B cell (primary cell): Measurements from ENCODE around the gene VIL1.

ENCODE experiments used
- EZH2 ChIP-seq: IDR thresholded peaks from 2 replicates; pipeline ENCODE4 v1.6.1; 2012; ENCODE audit warnings: borderline replicate concordance, low read depth, mild to moderate bottlenecking, moderate library complexity, low read length; ENCODE audit not compliant: insufficient read depth, poor library complexity, severe bottlenecking
- TF ChIP-seq, protein P1 (sequence below): fragments of 200-600 bp; IDR thresholded peaks from one replicate; pipeline ENCODE4 v1.8.0; 2022; ENCODE audit warnings: antibody characterized with exemption, mild to moderate bottlenecking

DNA sequence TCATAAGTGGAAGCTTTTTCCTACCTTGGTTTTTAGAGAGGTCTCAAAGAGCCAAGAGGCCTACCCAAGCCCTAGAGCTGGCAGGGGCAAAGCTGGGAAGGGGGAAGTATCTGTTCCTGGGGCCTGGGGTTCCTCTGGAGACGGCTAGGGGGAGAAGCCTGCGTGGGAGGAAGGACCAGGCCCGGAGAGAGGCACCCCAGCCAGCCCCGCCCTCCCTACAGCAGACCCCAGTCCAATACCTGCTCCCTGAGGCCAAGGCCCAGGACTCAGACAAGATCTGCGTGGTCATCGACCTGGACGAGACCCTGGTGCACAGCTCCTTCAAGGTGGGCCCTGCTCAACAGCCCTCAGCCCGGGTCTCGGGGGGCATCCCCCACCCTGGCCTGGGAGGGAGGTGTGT, 17.0 kb upstream of the VIL1 start:
- TF ChIP-seq, protein P1, sequence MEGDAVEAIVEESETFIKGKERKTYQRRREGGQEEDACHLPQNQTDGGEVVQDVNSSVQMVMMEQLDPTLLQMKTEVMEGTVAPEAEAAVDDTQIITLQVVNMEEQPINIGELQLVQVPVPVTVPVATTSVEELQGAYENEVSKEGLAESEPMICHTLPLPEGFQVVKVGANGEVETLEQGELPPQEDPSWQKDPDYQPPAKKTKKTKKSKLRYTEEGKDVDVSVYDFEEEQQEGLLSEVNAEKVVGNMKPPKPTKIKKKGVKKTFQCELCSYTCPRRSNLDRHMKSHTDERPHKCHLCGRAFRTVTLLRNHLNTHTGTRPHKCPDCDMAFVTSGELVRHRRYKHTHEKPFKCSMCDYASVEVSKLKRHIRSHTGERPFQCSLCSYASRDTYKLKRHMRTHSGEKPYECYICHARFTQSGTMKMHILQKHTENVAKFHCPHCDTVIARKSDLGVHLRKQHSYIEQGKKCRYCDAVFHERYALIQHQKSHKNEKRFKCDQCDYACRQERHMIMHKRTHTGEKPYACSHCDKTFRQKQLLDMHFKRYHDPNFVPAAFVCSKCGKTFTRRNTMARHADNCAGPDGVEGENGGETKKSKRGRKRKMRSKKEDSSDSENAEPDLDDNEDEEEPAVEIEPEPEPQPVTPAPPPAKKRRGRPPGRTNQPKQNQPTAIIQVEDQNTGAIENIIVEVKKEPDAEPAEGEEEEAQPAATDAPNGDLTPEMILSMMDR = no peak
- TF ChIP-seq EZH2 = no peak
